Erythroblast (primary cell): ENCODE data around the gene TCERG1L.

ENCODE experiments used
- GATA1 ChIP-seq: IDR thresholded peaks from 2 replicates; pipeline ENCODE4 v1.6.1; 2011; ENCODE audit warnings: low read depth, mild to moderate bottlenecking, control low read depth, low read length, moderate library complexity
- POLR2A ChIP-seq: IDR thresholded peaks from 2 replicates; pipeline ENCODE4 v1.6.1; 2011; ENCODE audit warnings: mild to moderate bottlenecking, low read length

DNA sequence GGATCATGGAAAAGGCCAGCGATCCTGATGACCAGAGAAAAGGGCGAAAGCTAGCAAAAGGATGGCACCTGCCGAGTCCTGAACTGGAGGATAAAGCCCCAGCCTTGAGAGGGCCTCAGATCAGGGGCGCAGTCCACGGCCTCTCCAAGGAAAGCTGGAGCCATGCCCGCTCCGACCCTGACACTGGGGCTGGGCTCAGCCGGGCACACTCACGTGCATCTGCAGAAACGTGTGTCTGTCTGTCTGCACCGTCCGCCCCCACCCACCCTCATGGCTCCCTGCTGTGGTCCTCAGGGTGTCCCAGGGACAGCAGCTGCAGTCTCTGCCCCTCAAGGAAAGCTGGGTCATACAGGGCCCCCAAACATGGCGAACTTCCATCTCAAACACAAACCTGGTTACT is 200.5 kb downstream of the TCERG1L start:
- TF ChIP-seq POLR2A (no peak), GATA1 (no peak)
